Measurements from ENCODE around the gene ABHD11. TPM values are rescaled to one million over a fixed set of nuclear protein-coding genes. Genes with fewer than 3 reads are reported as not detected.
"Not testable (repeated sequence)": the region's sequence is repeated elsewhere in the genome, so short reads cannot be mapped to it uniquely, and the experiment has no call there.

Gene ABHD11
- polyA plus RNA-seq, 4 donors = 53.0 to 93.3 (median 62.5) TPM

- peak overlapping the region in 2 of 3 donors; percentile 19 to 91 for H3K27ac ChIP-seq (ENCODE audit: low read depth in 1 of 3, low read length in 2 of 3)
- peaks cover 0 to 51% (median 0%) of the 10 kb centered on the region in 3 donors for H3K36me3 ChIP-seq (ENCODE audit: control insufficient read depth in 3 of 3, insufficient read depth in 2 of 3, low read depth in 1 of 3, low read length in 3 of 3)
- DNase-seq (peak in 1 of 2 donors; percentile 95), FAIRE-seq (no peak)
- H3K9me3 ChIP-seq (ENCODE audit: control insufficient read depth in 2 of 2, insufficient read depth in 1 of 2, low read depth in 1 of 2, low read length in 1 of 2) = no peaks in the 10 kb centered on the region
- H3K4me1 ChIP-seq (ENCODE audit: control insufficient read depth in 3 of 3, insufficient read depth in 2 of 3, low read depth in 1 of 3, low read length in 2 of 3) = peaks cover 0 to 46% (median 4%) of the 10 kb centered on the region in 3 donors
- peaks cover 0 to 4% (median 0%) of the 10 kb centered on the region in 3 donors for H3K27me3 ChIP-seq (ENCODE audit: control insufficient read depth in 3 of 3, insufficient read depth in 3 of 3, low read length in 3 of 3)
- no peak overlapping the region for H3K4me3 ChIP-seq (ENCODE audit: low read depth in 1 of 3, low read length in 3 of 3)
- 28 to 52% (median 40%) methylated on average over 16 of the region's 16 CpGs for WGBS, 3 donors
Observed at GRCh38 chr7:73715648-73716317, 22.8 kb downstream of the ABHD11 start.

GRCh38 chr7:73713319-73713718, 25.3 kb downstream of the ABHD11 start:
- Histone ChIP-seq H3K4me1 (ENCODE audit: control insufficient read depth in 3 of 3, insufficient read depth in 2 of 3, low read depth in 1 of 3, low read length in 2 of 3) (peaks cover 0 to 36% (median 4%) of the 10 kb centered on the region in 3 donors), H3K36me3 (ENCODE audit: control insufficient read depth in 3 of 3, insufficient read depth in 2 of 3, low read depth in 1 of 3, low read length in 3 of 3) (peaks cover 0 to 69% (median 0%) of the 10 kb centered on the region in 3 donors)
- not testable (repeated sequence) for H3K4me3 ChIP-seq (ENCODE audit: low read depth in 1 of 3, low read length in 3 of 3); H3K27ac ChIP-seq (ENCODE audit: low read depth in 1 of 3, low read length in 2 of 3); DNase-seq; H3K27me3 ChIP-seq (ENCODE audit: control insufficient read depth in 3 of 3, insufficient read depth in 3 of 3, low read length in 3 of 3); FAIRE-seq; H3K9me3 ChIP-seq (ENCODE audit: control insufficient read depth in 2 of 2, insufficient read depth in 1 of 2, low read depth in 1 of 2, low read length in 1 of 2)
- WGBS, 3 donors = 90 to 94% (median 93%) methylated on average over 6 of the region's 6 CpGs

GRCh38 chr7:73712773-73713172, 25.8 kb downstream of the ABHD11 start:
- H3K9me3 ChIP-seq (ENCODE audit: control insufficient read depth in 2 of 2, insufficient read depth in 1 of 2, low read depth in 1 of 2, low read length in 1 of 2) = no peaks in the 10 kb centered on the region
- no peak overlapping the region for H3K4me3 ChIP-seq (ENCODE audit: low read depth in 1 of 3, low read length in 3 of 3)
- peaks cover 0 to 72% (median 0%) of the 10 kb centered on the region in 3 donors for H3K36me3 ChIP-seq (ENCODE audit: control insufficient read depth in 3 of 3, insufficient read depth in 2 of 3, low read depth in 1 of 3, low read length in 3 of 3)
- DNase-seq (no peak), FAIRE-seq (no peak)
- no peak overlapping the region for H3K27ac ChIP-seq (ENCODE audit: low read depth in 1 of 3, low read length in 2 of 3)
- H3K27me3 ChIP-seq (ENCODE audit: control insufficient read depth in 3 of 3, insufficient read depth in 3 of 3, low read length in 3 of 3) = no peaks in the 10 kb centered on the region
- 69 to 89% (median 83%) methylated on average over 1 of the region's 1 CpG for WGBS, 3 donors
- H3K4me1 ChIP-seq (ENCODE audit: control insufficient read depth in 3 of 3, insufficient read depth in 2 of 3, low read depth in 1 of 3, low read length in 2 of 3) = peaks cover 0 to 31% (median 4%) of the 10 kb centered on the region in 3 donors

GRCh38 chr7:73708961-73709549, 29.5 kb downstream of the ABHD11 start:
- Histone ChIP-seq H3K9me3 (ENCODE audit: control insufficient read depth in 2 of 2, insufficient read depth in 1 of 2, low read depth in 1 of 2, low read length in 1 of 2) (no peaks in the 10 kb centered on the region), H3K4me1 (ENCODE audit: control insufficient read depth in 3 of 3, insufficient read depth in 2 of 3, low read depth in 1 of 3, low read length in 2 of 3) (peaks cover 0 to 11% (median 0%) of the 10 kb centered on the region in 3 donors), H3K27ac (ENCODE audit: low read depth in 1 of 3, low read length in 2 of 3) (no peak overlapping the region), H3K4me3 (ENCODE audit: low read depth in 1 of 3, low read length in 3 of 3) (no peak overlapping the region), H3K27me3 (ENCODE audit: control insufficient read depth in 3 of 3, insufficient read depth in 3 of 3, low read length in 3 of 3) (no peaks in the 10 kb centered on the region), H3K36me3 (ENCODE audit: control insufficient read depth in 3 of 3, insufficient read depth in 2 of 3, low read depth in 1 of 3, low read length in 3 of 3) (peaks cover 0 to 85% (median 0%) of the 10 kb centered on the region in 3 donors)
- no peak for DNase-seq
- no peak for FAIRE-seq
- 90 to 94% (median 92%) methylated on average over 16 of the region's 16 CpGs for WGBS, 3 donors

GRCh38 chr7:73707045-73707631, 31.5 kb downstream of the ABHD11 start:
- FAIRE-seq (no peak), DNase-seq (peak; percentile 50 to 94)
- Histone ChIP-seq H3K27ac (ENCODE audit: low read depth in 1 of 3, low read length in 2 of 3) (peak overlapping the region in 2 of 3 donors; percentile 25 to 62), H3K27me3 (ENCODE audit: control insufficient read depth in 3 of 3, insufficient read depth in 3 of 3, low read length in 3 of 3) (no peaks in the 10 kb centered on the region), H3K36me3 (ENCODE audit: control insufficient read depth in 3 of 3, insufficient read depth in 2 of 3, low read depth in 1 of 3, low read length in 3 of 3) (peaks cover 0 to 83% (median 0%) of the 10 kb centered on the region in 3 donors), H3K4me3 (ENCODE audit: low read depth in 1 of 3, low read length in 3 of 3) (no peak overlapping the region), H3K4me1 (ENCODE audit: control insufficient read depth in 3 of 3, insufficient read depth in 2 of 3, low read depth in 1 of 3, low read length in 2 of 3) (peaks cover 0 to 26% (median 0%) of the 10 kb centered on the region in 3 donors), H3K9me3 (ENCODE audit: control insufficient read depth in 2 of 2, insufficient read depth in 1 of 2, low read depth in 1 of 2, low read length in 1 of 2) (no peaks in the 10 kb centered on the region)
- 22 to 54% (median 22%) methylated on average over 13 to 15 of the region's 15 CpGs for WGBS, 3 donors

- Histone ChIP-seq H3K36me3 (ENCODE audit: control insufficient read depth in 3 of 3, insufficient read depth in 2 of 3, low read depth in 1 of 3, low read length in 3 of 3) (peaks cover 0 to 83% (median 0%) of the 10 kb centered on the region in 3 donors), H3K4me1 (ENCODE audit: control insufficient read depth in 3 of 3, insufficient read depth in 2 of 3, low read depth in 1 of 3, low read length in 2 of 3) (peaks cover 0 to 34% (median 2%) of the 10 kb centered on the region in 3 donors), H3K27me3 (ENCODE audit: control insufficient read depth in 3 of 3, insufficient read depth in 3 of 3, low read length in 3 of 3) (no peaks in the 10 kb centered on the region), H3K4me3 (ENCODE audit: low read depth in 1 of 3, low read length in 3 of 3) (no peak overlapping the region), H3K9me3 (ENCODE audit: control insufficient read depth in 2 of 2, insufficient read depth in 1 of 2, low read depth in 1 of 2, low read length in 1 of 2) (no peaks in the 10 kb centered on the region), H3K27ac (ENCODE audit: low read depth in 1 of 3, low read length in 2 of 3) (peak overlapping the region in 1 of 3 donors; percentile 62)
- FAIRE-seq = no peak
- WGBS, 3 donors = 76 to 80% (median 77%) methylated on average over 23 to 25 of the region's 25 CpGs
- no peak for DNase-seq
Observed at GRCh38 chr7:73706126-73707044, 32.2 kb downstream of the ABHD11 start.

GRCh38 chr7:73705551-73705920, 33.1 kb downstream of the ABHD11 start:
- FAIRE-seq = no peak
- no peak overlapping the region for H3K27ac ChIP-seq (ENCODE audit: low read depth in 1 of 3, low read length in 2 of 3)
- WGBS, 3 donors = 88 to 90% (median 89%) methylated on average over 10 of the region's 10 CpGs
- H3K4me1 ChIP-seq (ENCODE audit: control insufficient read depth in 3 of 3, insufficient read depth in 2 of 3, low read depth in 1 of 3, low read length in 2 of 3) = peaks cover 0 to 34% (median 2%) of the 10 kb centered on the region in 3 donors
- H3K27me3 ChIP-seq (ENCODE audit: control insufficient read depth in 3 of 3, insufficient read depth in 3 of 3, low read length in 3 of 3) = no peaks in the 10 kb centered on the region
- H3K36me3 ChIP-seq (ENCODE audit: control insufficient read depth in 3 of 3, insufficient read depth in 2 of 3, low read depth in 1 of 3, low read length in 3 of 3) = peaks cover 0 to 88% (median 0%) of the 10 kb centered on the region in 3 donors
- no peak overlapping the region for H3K4me3 ChIP-seq (ENCODE audit: low read depth in 1 of 3, low read length in 3 of 3)
- DNase-seq = no peak
- H3K9me3 ChIP-seq (ENCODE audit: control insufficient read depth in 2 of 2, insufficient read depth in 1 of 2, low read depth in 1 of 2, low read length in 1 of 2) = no peaks in the 10 kb centered on the region

All from small intestine (tissue), 7 donors.